Bone marrow (tissue), 2 donors: ENCODE results near the gene UCKL1.

Source experiments
- DNase-seq, 2 donors: peaks; one replicate each; lab custom pipeline; 2025; lab: John Stamatoyannopoulos, UW

Gene UCKL1

DNA sequence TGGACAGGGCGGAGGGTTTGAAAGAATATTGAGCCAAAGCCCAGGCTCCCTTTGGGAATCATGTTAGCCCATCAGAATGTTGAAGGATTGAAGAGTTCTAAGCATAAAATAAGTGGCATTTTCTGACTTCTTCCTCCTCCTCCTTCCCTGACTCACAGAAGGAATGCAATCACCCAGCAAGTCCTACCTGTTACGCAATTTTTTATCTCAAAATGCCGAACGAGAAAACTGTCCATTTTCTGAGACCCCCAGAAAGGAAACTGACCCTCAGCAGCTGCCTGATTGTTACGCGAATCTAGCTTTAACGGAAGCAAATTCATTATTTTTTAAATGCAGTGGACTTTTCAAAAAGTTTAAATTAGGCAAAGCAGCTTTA, 66.0 kb downstream of the UCKL1 start:
- DNase-seq = no peak
